Neural cell (in vitro differentiated cells): ENCODE results near the gene OR2AT4. TPM values are rescaled to one million over a fixed set of nuclear protein-coding genes. Genes with fewer than 3 reads are reported as not detected.

Source experiments
- H2AFZ ChIP-seq: fragments of 200-600, 300-800 bp; sonication (generic), shearing (Covaris generic); 2 replicates; pipeline ENCODE4 v1.6.0; 2014; ENCODE audit warnings: low read depth, mild to moderate bottlenecking, antibody characterized with exemption, low read length, moderate library complexity
- H3F3A ChIP-seq: fragments of 200-600 bp; shearing (Covaris generic); 2 replicates; pipeline ENCODE4 v1.6.1; 2016; ENCODE audit warnings: mild to moderate bottlenecking, moderate library complexity, mixed read lengths, antibody characterized with exemption, low read length; ENCODE audit not compliant: insufficient read depth, poor library complexity, severe bottlenecking
- H3K27ac ChIP-seq: fragments of 200-600, 300-800 bp; sonication (generic), shearing (Covaris generic); 2 replicates; pipeline ENCODE4 v1.5.1; 2014; ENCODE audit warnings: mild to moderate bottlenecking, low read length, moderate library complexity
- H3K27me3 ChIP-seq: fragments of 300-800, 200-600 bp; sonication (generic), shearing (Covaris generic); 2 replicates; pipeline ENCODE4 v1.6.0; 2014; ENCODE audit warnings: mild to moderate bottlenecking, low read depth, low read length, moderate library complexity; ENCODE audit not compliant: insufficient read depth
- H3K36me3 ChIP-seq: fragments of 300-800, 200-600 bp; sonication (generic), shearing (Covaris generic); 2 replicates; pipeline ENCODE4 v1.5.1; 2014; ENCODE audit warnings: mild to moderate bottlenecking, antibody characterized with exemption, low read length, moderate library complexity; ENCODE audit not compliant: insufficient read depth
- H3K4me2 ChIP-seq: fragments of 300-800, 200-600 bp; sonication (generic), shearing (Covaris generic); 2 replicates; pipeline ENCODE4 v1.6.0; 2014; ENCODE audit warnings: mild to moderate bottlenecking, low read length
- H3K4me3 ChIP-seq: fragments of 300-800, 200-600 bp; sonication (generic), shearing (Covaris generic); 2 replicates; pipeline ENCODE4 v1.5.1; 2014; ENCODE audit warnings: mild to moderate bottlenecking, low read length, moderate library complexity
- H3K79me2 ChIP-seq: fragments of 200-600 bp; shearing (Covaris generic); replicated peaks from 2 replicates; pipeline ENCODE4 v1.6.0; 2014; ENCODE audit warnings: mild to moderate bottlenecking, low read length, moderate library complexity; ENCODE audit not compliant: insufficient read depth
- H3K9ac ChIP-seq: fragments of 300-800, 200-600 bp; sonication (generic), shearing (Covaris generic); 2 replicates; pipeline ENCODE4 v1.6.1; 2016; ENCODE audit warnings: mild to moderate bottlenecking, low read length, mixed read lengths
- H3K9me2 ChIP-seq: fragments of 200-600 bp; shearing (Covaris generic); 2 replicates; pipeline ENCODE4 v1.6.1; 2016; ENCODE audit warnings: mild to moderate bottlenecking, low read length, mixed read lengths; ENCODE audit not compliant: insufficient read depth
- H3K9me3 ChIP-seq: fragments of 200-600, 300-800 bp; sonication (generic), shearing (Covaris generic); 2 replicates; pipeline ENCODE4 v1.6.1; 2016; ENCODE audit warnings: mild to moderate bottlenecking, mixed run types, low read length, moderate library complexity, mixed read lengths
- H4K20me1 ChIP-seq: fragments of 200-600 bp; shearing (Covaris generic); 2 replicates; pipeline ENCODE4 v1.6.1; 2016; ENCODE audit warnings: mild to moderate bottlenecking, mixed run types; ENCODE audit not compliant: insufficient read depth
- EP300 ChIP-seq: fragments of 450-650 bp; conservative IDR thresholded peaks from 2 replicates; pipeline ENCODE4 v1.6.1; 2014; ENCODE audit warnings: antibody characterized with exemption, mild to moderate bottlenecking, moderate library complexity; ENCODE audit not compliant: poor library complexity, severe bottlenecking
- EZH2 ChIP-seq: fragments of 200-600, 300-800 bp; shearing (Covaris generic), sonication (generic); IDR thresholded peaks from 2 replicates; pipeline ENCODE4 v1.6.1; 2014; ENCODE audit warnings: antibody characterized with exemption, low read length, borderline replicate concordance, mild to moderate bottlenecking; ENCODE audit not compliant: insufficient read depth, poor library complexity, severe bottlenecking
- MXI1 ChIP-seq: fragments of 450-650 bp; conservative IDR thresholded peaks from 2 replicates; pipeline ENCODE4 v1.6.1; 2014; ENCODE audit warnings: antibody characterized with exemption, mild to moderate bottlenecking; ENCODE audit not compliant: poor library complexity, severe bottlenecking
- POLR2AphosphoS5 ChIP-seq: IDR thresholded peaks from 2 replicates; pipeline ENCODE4 v1.6.1; 2012
- RAD21 ChIP-seq: fragments of 450-650 bp; conservative IDR thresholded peaks from 2 replicates; pipeline ENCODE4 v1.6.1; 2014; ENCODE audit warnings: antibody characterized with exemption, mild to moderate bottlenecking, moderate library complexity
- SMC3 ChIP-seq: fragments of 450-650 bp; conservative IDR thresholded peaks from 2 replicates; pipeline ENCODE4 v1.6.1; 2014; ENCODE audit warnings: antibody characterized with exemption, mild to moderate bottlenecking, moderate library complexity; ENCODE audit not compliant: poor library complexity
- TAF1 ChIP-seq: IDR thresholded peaks from 2 replicates; pipeline ENCODE4 v1.6.1; 2012; ENCODE audit warnings: low read depth
- polyA plus RNA-seq: library from polyadenylated mRNA; depleted of rRNA; stranded (reverse); fragments of >200 nt; gene quantifications from 2 replicates; pipeline ENCODE4 v1.2.3, GENCODE V29; 2014
- TF ChIP-seq, protein P1 (sequence below): IDR thresholded peaks from 2 replicates; pipeline ENCODE4 v1.6.1; 2012; ENCODE audit warnings: borderline replicate concordance
- TF ChIP-seq, protein P2 (sequence below): fragments of 450-650 bp; IDR thresholded peaks from 2 replicates; pipeline ENCODE4 v1.5.1; 2014; ENCODE audit warnings: antibody characterized with exemption, mild to moderate bottlenecking, moderate library complexity; ENCODE audit not compliant: poor library complexity, severe bottlenecking

OR2AT4 gene
- polyA plus RNA-seq, 1 donor from 2014 or later = not detected

DNA sequence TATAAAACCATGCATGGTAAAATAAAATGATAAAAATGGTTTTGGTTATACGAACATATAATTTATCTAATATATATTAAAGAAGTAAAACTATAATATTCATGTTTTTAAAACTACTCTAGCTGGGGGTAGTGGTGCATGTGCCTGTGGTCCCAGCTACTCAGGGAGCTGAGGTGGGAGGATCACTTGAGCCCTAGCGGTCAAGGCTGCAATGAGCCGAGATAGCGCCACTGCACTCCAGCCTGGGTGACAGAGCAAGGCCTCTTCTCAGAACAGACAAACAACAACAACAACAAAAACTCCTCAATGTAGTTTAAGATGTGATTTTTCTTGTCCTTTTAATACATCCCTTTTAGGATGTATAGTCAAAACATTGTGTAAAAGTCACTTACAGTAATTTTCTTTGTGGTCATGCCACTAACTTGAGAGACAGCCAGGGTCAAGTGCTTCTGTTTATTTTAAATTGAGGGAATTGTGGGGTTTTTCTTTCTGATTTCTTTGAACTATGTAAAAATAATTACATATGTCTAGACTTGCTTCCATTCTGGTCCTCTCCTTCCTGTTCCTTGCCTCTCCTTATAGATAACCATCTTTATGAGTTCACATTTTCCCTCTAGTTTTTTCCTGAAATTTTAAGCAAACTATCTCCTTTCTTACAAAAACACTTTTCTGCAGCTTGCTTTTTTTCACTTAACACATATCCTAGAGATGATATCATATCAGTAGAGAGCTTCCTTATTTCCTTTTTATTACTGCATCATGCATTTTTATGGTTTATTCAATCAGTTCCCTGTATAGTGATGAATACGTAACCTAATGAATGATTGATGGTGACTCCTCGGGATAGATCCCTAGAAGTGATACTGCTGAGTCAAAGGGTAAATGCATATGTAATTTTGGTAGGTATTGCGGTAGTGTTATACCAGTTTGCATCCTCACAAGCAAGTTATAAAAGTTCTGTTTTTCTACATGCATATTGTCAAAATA, 9.1 kb downstream of the OR2AT4 start:
- Histone ChIP-seq H3K27ac (no peak overlapping the region), H3K79me2 (no peaks in the 10 kb centered on the region), H3K4me2 (no peak overlapping the region), H4K20me1 (no peaks in the 10 kb centered on the region), H3K9me3 (no peaks in the 10 kb centered on the region), H3K27me3 (no peaks in the 10 kb centered on the region), H3F3A (no peaks in the 10 kb centered on the region), H2AFZ (no peak overlapping the region), H3K4me3 (no peak overlapping the region), H3K9ac (no peak overlapping the region), H3K36me3 (no peaks in the 10 kb centered on the region), H3K9me2 (no peaks in the 10 kb centered on the region)
- no peak for TF ChIP-seq EP300
- TF ChIP-seq, protein P1, sequence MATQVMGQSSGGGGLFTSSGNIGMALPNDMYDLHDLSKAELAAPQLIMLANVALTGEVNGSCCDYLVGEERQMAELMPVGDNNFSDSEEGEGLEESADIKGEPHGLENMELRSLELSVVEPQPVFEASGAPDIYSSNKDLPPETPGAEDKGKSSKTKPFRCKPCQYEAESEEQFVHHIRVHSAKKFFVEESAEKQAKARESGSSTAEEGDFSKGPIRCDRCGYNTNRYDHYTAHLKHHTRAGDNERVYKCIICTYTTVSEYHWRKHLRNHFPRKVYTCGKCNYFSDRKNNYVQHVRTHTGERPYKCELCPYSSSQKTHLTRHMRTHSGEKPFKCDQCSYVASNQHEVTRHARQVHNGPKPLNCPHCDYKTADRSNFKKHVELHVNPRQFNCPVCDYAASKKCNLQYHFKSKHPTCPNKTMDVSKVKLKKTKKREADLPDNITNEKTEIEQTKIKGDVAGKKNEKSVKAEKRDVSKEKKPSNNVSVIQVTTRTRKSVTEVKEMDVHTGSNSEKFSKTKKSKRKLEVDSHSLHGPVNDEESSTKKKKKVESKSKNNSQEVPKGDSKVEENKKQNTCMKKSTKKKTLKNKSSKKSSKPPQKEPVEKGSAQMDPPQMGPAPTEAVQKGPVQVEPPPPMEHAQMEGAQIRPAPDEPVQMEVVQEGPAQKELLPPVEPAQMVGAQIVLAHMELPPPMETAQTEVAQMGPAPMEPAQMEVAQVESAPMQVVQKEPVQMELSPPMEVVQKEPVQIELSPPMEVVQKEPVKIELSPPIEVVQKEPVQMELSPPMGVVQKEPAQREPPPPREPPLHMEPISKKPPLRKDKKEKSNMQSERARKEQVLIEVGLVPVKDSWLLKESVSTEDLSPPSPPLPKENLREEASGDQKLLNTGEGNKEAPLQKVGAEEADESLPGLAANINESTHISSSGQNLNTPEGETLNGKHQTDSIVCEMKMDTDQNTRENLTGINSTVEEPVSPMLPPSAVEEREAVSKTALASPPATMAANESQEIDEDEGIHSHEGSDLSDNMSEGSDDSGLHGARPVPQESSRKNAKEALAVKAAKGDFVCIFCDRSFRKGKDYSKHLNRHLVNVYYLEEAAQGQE = no peak
- TF ChIP-seq, protein P2, sequence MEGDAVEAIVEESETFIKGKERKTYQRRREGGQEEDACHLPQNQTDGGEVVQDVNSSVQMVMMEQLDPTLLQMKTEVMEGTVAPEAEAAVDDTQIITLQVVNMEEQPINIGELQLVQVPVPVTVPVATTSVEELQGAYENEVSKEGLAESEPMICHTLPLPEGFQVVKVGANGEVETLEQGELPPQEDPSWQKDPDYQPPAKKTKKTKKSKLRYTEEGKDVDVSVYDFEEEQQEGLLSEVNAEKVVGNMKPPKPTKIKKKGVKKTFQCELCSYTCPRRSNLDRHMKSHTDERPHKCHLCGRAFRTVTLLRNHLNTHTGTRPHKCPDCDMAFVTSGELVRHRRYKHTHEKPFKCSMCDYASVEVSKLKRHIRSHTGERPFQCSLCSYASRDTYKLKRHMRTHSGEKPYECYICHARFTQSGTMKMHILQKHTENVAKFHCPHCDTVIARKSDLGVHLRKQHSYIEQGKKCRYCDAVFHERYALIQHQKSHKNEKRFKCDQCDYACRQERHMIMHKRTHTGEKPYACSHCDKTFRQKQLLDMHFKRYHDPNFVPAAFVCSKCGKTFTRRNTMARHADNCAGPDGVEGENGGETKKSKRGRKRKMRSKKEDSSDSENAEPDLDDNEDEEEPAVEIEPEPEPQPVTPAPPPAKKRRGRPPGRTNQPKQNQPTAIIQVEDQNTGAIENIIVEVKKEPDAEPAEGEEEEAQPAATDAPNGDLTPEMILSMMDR = no peak
- TF ChIP-seq POLR2AphosphoS5 = no peak
- TF ChIP-seq SMC3 = no peak
- TF ChIP-seq RAD21 = no peak
- TF ChIP-seq EZH2 = no peak
- TF ChIP-seq TAF1 = no peak
- no peak for TF ChIP-seq MXI1

DNA sequence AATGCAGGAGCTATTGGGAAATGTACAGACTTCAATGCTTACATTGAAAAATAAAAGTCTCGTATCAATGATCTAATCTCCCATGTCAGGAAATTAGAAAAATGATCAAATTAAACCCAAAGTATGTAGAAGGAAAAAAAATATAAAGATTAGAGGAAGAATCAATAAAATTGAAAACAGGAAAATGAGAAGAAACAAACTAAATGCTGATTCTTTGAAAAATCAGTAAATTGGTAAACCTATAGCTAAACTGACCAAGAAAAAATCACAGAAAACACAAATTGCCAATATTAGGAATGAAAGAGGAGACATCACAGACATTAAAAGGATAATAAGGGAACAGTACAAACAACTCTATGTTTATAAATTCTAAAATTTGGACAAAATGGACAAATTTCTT, 11.8 kb downstream of the OR2AT4 start:
- Histone ChIP-seq H4K20me1 (no peaks in the 10 kb centered on the region), H3K79me2 (no peaks in the 10 kb centered on the region)

More for the DNA sequence above, 11.8 kb downstream of the OR2AT4 start:
- H3F3A ChIP-seq = no peaks in the 10 kb centered on the region
- no peaks in the 10 kb centered on the region for H3K27me3 ChIP-seq
- no peak overlapping the region for H3K9ac ChIP-seq
- H3K9me3 ChIP-seq = no peaks in the 10 kb centered on the region
- no peak overlapping the region for H3K4me2 ChIP-seq
- no peak overlapping the region for H3K4me3 ChIP-seq
- H3K36me3 ChIP-seq = no peaks in the 10 kb centered on the region
- no peak for TF ChIP-seq SMC3
- no peak for TF ChIP-seq MXI1
- TF ChIP-seq RAD21 = no peak
- TF ChIP-seq, protein P2 = no peak
- TF ChIP-seq EZH2 = no peak
- no peak for TF ChIP-seq TAF1
- TF ChIP-seq, protein P1 = no peak
- no peak for TF ChIP-seq POLR2AphosphoS5
- no peak for TF ChIP-seq EP300
- H3K9me2 ChIP-seq = no peaks in the 10 kb centered on the region
- no peak overlapping the region for H3K27ac ChIP-seq
- no peak overlapping the region for H2AFZ ChIP-seq
